Mucosa of rectum (tissue), 2 donors: ENCODE data around the gene MAN1A2.

ENCODE experiments used
- H3K27ac ChIP-seq, 2 donors: one replicate each; pipeline ENCODE4 v1.7.0; 2013; ENCODE audit warnings: inconsistent platforms in 2 of 2, low read depth in 2 of 2, low read length in 2 of 2
- H3K27me3 ChIP-seq, 2 donors: one replicate each; pipeline ENCODE4 v1.7.0; 2013; ENCODE audit warnings: low read length in 2 of 2; ENCODE audit not compliant: control insufficient read depth in 2 of 2, insufficient read depth in 2 of 2
- H3K36me3 ChIP-seq, 2 donors: one replicate each; pipeline ENCODE4 v1.7.0; 2013; ENCODE audit warnings: low read length in 2 of 2; ENCODE audit not compliant: control insufficient read depth in 2 of 2, insufficient read depth in 2 of 2
- H3K4me1 ChIP-seq, 2 donors: one replicate each; pipeline ENCODE4 v1.7.0; 2013; ENCODE audit warnings: low read length in 2 of 2, mild to moderate bottlenecking in 1 of 2; ENCODE audit not compliant: control insufficient read depth in 2 of 2, insufficient read depth in 2 of 2
- H3K4me3 ChIP-seq, 2 donors: one replicate each; pipeline ENCODE4 v1.7.0; 2013; ENCODE audit warnings: low read length in 2 of 2
- H3K9ac ChIP-seq, 2 donors: one replicate each; pipeline ENCODE4 v1.7.0; 2013; ENCODE audit warnings: low read length in 2 of 2, low read depth in 1 of 2, mild to moderate bottlenecking in 1 of 2
- H3K9me3 ChIP-seq, 2 donors: one replicate each; pipeline ENCODE4 v1.7.0; 2013; ENCODE audit warnings: low read length in 2 of 2; ENCODE audit not compliant: control insufficient read depth in 2 of 2
- donor health status: healthy.
- donor health status: Normal muscosa, but diverticular disease.

The MAN1A2 gene

GRCh38 chr1:117359561-117360289, 7.5 kb upstream of the MAN1A2 start:
- H3K4me3 ChIP-seq, result no peak overlapping the region
- no peak overlapping the region for H3K9ac ChIP-seq
- no peaks in the 10 kb centered on the region for H3K36me3 ChIP-seq
- H3K9me3 ChIP-seq, result no peaks in the 10 kb centered on the region
- H3K27me3 ChIP-seq, result no peaks in the 10 kb centered on the region
- H3K27ac ChIP-seq, result no peak overlapping the region
- H3K4me1 ChIP-seq, result peaks cover 0 to 5% of the 10 kb centered on the region in 2 donors

DNA sequence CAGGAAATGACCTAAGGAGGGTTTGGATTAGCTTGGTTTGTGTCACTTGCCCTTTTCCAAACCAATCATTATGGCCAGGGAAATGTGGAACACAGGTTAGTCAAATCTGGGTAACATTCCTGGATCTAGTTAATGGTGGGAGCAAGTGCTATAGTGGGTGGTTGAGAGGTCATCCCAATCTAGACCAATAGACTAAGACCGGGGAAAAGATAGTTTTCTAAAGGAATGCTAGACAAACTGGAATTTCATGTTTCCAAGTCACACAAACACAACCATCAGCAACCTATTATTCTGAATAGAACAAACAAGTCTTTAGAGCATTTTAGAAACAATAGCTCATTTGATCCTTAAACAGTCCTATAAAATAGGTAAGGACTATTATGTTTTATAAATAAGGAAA, 4.3 kb upstream of the MAN1A2 start:
- Histone ChIP-seq H3K4me1 (peaks cover 7 to 9% of the 10 kb centered on the region in 2 donors), H3K36me3 (no peaks in the 10 kb centered on the region), H3K27ac (no peak overlapping the region), H3K9me3 (no peaks in the 10 kb centered on the region), H3K9ac (no peak overlapping the region), H3K27me3 (no peaks in the 10 kb centered on the region), H3K4me3 (no peak overlapping the region)

GRCh38 chr1:117363571-117364048, 3.6 kb upstream of the MAN1A2 start:
- no peaks in the 10 kb centered on the region for H3K9me3 ChIP-seq
- no peaks in the 10 kb centered on the region for H3K27me3 ChIP-seq
- H3K4me1 ChIP-seq, result peaks cover 7 to 9% of the 10 kb centered on the region in 2 donors
- H3K36me3 ChIP-seq, result no peaks in the 10 kb centered on the region
- peak overlapping the region in 1 of 2 donors; percentile 2 for H3K9ac ChIP-seq
- no peak overlapping the region for H3K27ac ChIP-seq
- H3K4me3 ChIP-seq, result no peak overlapping the region

GRCh38 chr1:117364240-117364639, 3.0 kb upstream of the MAN1A2 start:
- Histone ChIP-seq H3K9ac (no peak overlapping the region), H3K27me3 (no peaks in the 10 kb centered on the region), H3K4me3 (no peak overlapping the region), H3K9me3 (no peaks in the 10 kb centered on the region), H3K27ac (no peak overlapping the region), H3K36me3 (no peaks in the 10 kb centered on the region), H3K4me1 (peaks cover 7 to 10% of the 10 kb centered on the region in 2 donors)

GRCh38 chr1:117365350-117366176, 1.7 kb upstream of the MAN1A2 start:
- Histone ChIP-seq H3K27ac (peak overlapping the region; percentile 96), H3K4me1 (peaks cover 7 to 19% of the 10 kb centered on the region in 2 donors), H3K36me3 (no peaks in the 10 kb centered on the region), H3K9ac (peak overlapping the region; percentile 86 to 98), H3K9me3 (no peaks in the 10 kb centered on the region), H3K27me3 (no peaks in the 10 kb centered on the region), H3K4me3 (peak overlapping the region; percentile 88 to 98)

DNA sequence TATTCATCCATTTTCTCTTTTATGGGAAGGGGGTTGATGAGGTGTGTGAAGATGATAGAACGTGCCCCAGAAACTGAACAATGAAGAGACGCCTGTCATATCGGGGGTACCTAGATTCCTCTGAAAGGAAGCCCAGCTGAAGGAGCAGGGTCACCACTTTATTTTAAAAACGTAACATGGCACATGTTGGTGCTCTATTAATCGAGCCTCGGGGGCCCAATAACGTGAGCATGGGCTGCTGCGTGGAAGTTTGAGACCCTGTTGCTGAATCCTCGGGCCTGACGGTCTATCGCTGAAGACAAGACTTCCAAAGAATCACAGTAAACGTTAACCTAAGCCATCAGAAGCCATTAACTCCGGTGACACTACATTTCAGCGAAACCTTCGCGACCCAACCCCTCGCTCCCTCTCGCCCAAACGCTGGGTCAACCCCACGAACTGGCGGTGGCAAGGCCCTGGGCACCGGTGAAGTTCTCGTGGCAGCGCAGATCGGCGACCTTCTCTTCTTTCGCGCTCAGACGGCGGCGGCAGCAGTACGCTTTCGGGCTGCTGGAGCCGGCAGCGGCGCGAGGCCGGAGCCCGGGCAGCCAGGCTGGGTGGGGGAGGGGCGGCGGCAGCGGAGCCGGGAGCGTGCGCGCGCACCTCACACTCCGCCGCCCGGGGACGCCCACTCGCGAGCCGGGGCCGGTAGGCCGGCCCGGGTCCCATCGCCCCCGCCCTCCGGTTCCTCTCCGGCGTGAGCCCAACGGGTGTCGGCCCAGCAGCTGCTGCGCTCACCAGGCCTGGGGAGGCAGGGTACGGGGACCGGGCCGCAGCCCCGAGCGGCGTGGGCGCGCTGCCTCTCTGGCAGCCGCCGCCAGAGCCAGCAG, 838 bp upstream of the MAN1A2 start:
- no peaks in the 10 kb centered on the region for H3K9me3 ChIP-seq
- H3K36me3 ChIP-seq, result no peaks in the 10 kb centered on the region
- H3K9ac ChIP-seq, result peak overlapping the region; percentile 86 to 98
- no peaks in the 10 kb centered on the region for H3K27me3 ChIP-seq
- H3K27ac ChIP-seq, result peak overlapping the region; percentile 96
- H3K4me1 ChIP-seq, result peaks cover 9 to 19% of the 10 kb centered on the region in 2 donors
- peak overlapping the region; percentile 88 to 98 for H3K4me3 ChIP-seq

GRCh38 chr1:117368116-117369108, 1.2 kb downstream of the MAN1A2 start:
- Histone ChIP-seq H3K9ac (peak overlapping the region; percentile 86 to 98), H3K4me3 (peak overlapping the region; percentile 88 to 98), H3K27me3 (no peaks in the 10 kb centered on the region), H3K4me1 (peaks cover 13 to 17% of the 10 kb centered on the region in 2 donors), H3K27ac (peak overlapping the region; percentile 96), H3K36me3 (no peaks in the 10 kb centered on the region), H3K9me3 (no peaks in the 10 kb centered on the region)

GRCh38 chr1:117370071-117370470, 2.8 kb downstream of the MAN1A2 start:
- H3K9me3 ChIP-seq, result no peaks in the 10 kb centered on the region
- no peaks in the 10 kb centered on the region for H3K36me3 ChIP-seq
- H3K4me3 ChIP-seq, result peak overlapping the region in 1 of 2 donors; percentile 98
- no peak overlapping the region for H3K27ac ChIP-seq
- H3K27me3 ChIP-seq, result no peaks in the 10 kb centered on the region
- peak overlapping the region; percentile 5 to 23 for H3K9ac ChIP-seq
- peaks cover 13 to 14% of the 10 kb centered on the region in 2 donors for H3K4me1 ChIP-seq

DNA sequence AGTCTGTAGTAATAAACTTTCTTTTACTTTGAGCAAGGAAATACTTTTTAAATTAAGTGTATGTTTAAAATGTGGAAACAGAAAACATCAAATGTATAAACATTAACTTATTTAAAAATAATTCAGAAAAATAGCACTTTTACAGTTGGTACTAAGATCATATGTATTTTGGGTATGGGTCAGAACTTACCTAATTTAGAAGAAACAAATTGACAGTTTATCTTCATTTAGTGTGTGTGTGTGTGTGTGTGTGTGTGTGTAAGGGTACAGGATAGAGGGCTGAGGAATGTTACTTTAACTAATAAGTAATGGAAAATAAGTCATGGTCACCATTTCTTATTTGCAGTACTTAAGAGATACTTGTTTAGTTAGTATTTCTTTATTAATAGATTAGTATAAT, 3.3 kb downstream of the MAN1A2 start:
- H3K36me3 ChIP-seq, result no peaks in the 10 kb centered on the region
- no peak overlapping the region for H3K27ac ChIP-seq
- no peaks in the 10 kb centered on the region for H3K27me3 ChIP-seq
- H3K4me1 ChIP-seq, result peaks cover 13 to 14% of the 10 kb centered on the region in 2 donors
- peak overlapping the region; percentile 5 to 23 for H3K9ac ChIP-seq
- peak overlapping the region in 1 of 2 donors; percentile 98 for H3K4me3 ChIP-seq
- no peaks in the 10 kb centered on the region for H3K9me3 ChIP-seq
